Ovary (tissue), 3 donors: ENCODE data around the gene KRT75.

Experiments
- CTCF ChIP-seq, 3 donors: fragments of 450-650 bp in 2 of 3; fragments of 200-600 bp in 1 of 3; IDR thresholded peaks; one replicate each; pipeline versions ENCODE4 v1.5.1 to v1.8.0; 2016 to 2022; ENCODE audit warnings: antibody characterized with exemption in 3 of 3, mild to moderate bottlenecking in 1 of 3
- POLR2A ChIP-seq: fragments of 450-650 bp; IDR thresholded peaks from one replicate; pipeline ENCODE4 v1.6.1; 2017; ENCODE audit warnings: antibody characterized with exemption, mild to moderate bottlenecking, moderate library complexity
- donor health status: DM: no; HTN: no; CAD: no.

DNA sequence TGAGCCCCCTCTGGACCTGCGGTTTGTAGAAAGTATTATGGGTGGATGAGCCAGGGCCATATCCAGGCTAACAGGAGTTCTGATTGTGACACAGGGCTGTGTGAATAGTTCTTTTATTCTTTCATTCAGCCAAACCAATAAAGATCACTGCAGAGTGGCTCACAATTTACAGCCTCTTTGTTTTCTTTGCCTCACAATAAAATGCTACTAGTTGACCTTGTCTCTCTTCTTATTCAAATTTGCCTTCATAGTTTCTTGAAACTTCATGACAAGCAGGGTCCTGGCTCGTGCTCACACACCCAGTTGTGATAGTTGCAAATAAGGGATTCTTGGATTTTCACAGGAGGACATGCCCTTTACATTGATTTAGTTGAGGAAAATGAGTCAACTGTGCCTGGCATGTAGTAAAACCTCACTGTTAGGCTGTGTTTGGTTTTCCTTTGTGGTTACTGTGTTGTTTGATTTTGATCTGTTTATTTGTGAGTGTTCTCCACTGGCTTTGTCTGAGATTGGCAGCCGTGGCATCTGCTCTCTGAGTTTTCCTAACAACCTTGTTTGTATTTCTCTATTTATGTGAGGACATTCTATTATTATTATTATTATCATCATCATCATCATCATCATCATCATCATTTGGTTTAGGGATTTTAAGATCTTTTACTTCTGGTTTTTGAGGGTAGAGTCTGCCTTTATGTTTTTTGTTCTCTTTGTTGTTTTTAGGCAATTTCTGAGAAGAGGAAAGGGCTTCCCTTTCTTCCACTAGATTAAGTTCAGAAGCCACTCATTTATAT is 20.4 kb upstream of the KRT75 start:
- TF ChIP-seq CTCF (IDR thresholded peaks at IDR 0.05) (no peak), POLR2A (no peak)
